ENCODE measurements around the gene HCRT.

The HCRT gene

GRCh38 chr17:42182927-42183734, 2.1 kb downstream of the HCRT start:
- Histone ChIP-seq H3K4me3 (replicated peaks; ENCODE audit: low read depth, low read length) (peak overlapping the region; percentile 76), H3K36me3 (ENCODE audit: control insufficient read depth, insufficient read depth, low read length) (no peaks in the 10 kb centered on the region), H3K27me3 (replicated peaks; ENCODE audit: control insufficient read depth, insufficient read depth, low read length) (no peaks in the 10 kb centered on the region)
- TF ChIP-seq CTCF (IDR thresholded peaks at IDR 0.05; ENCODE audit: insufficient read depth, low read length, poor library complexity, severe bottlenecking), result no peak
- no peak for DNase-seq (ENCODE audit: extremely low read depth, insufficient read length)

GRCh38 chr17:42181851-42182207, 3.4 kb downstream of the HCRT start:
- Histone ChIP-seq H3K4me3 (replicated peaks; ENCODE audit: low read depth, low read length) (no peak overlapping the region), H3K36me3 (ENCODE audit: control insufficient read depth, insufficient read depth, low read length) (no peaks in the 10 kb centered on the region), H3K27me3 (replicated peaks; ENCODE audit: control insufficient read depth, insufficient read depth, low read length) (no peaks in the 10 kb centered on the region)
- TF ChIP-seq CTCF (IDR thresholded peaks at IDR 0.05; ENCODE audit: insufficient read depth, low read length, poor library complexity, severe bottlenecking), result no peak
- DNase-seq (ENCODE audit: extremely low read depth, insufficient read length), result no peak

GRCh38 chr17:42180922-42181850, 4.1 kb downstream of the HCRT start, which contains the start of gene KCNH4:
Gene KCNH4, minus strand, starts transcription at chr17:42181142. Its CDS starts 197 bp downstream, at chr17:42180945.
- peak; percentile 91 for TF ChIP-seq CTCF (IDR thresholded peaks at IDR 0.05; ENCODE audit: insufficient read depth, low read length, poor library complexity, severe bottlenecking)
- peak; percentile 90 for DNase-seq (ENCODE audit: extremely low read depth, insufficient read length)
- peak within 1 kb of the TSS; percentile 58 for H3K4me3 ChIP-seq (replicated peaks; ENCODE audit: low read depth, low read length)
- no peaks in the 10 kb centered on the region for H3K27me3 ChIP-seq (replicated peaks; ENCODE audit: control insufficient read depth, insufficient read depth, low read length)
- H3K36me3 ChIP-seq (ENCODE audit: control insufficient read depth, insufficient read depth, low read length), result no peaks in the 10 kb centered on the region

- no peaks in the 10 kb centered on the region for H3K27me3 ChIP-seq (replicated peaks; ENCODE audit: control insufficient read depth, insufficient read depth, low read length)
- peak overlapping the region; percentile 58 for H3K4me3 ChIP-seq (replicated peaks; ENCODE audit: low read depth, low read length)
- no peaks in the 10 kb centered on the region for H3K36me3 ChIP-seq (ENCODE audit: control insufficient read depth, insufficient read depth, low read length)
- TF ChIP-seq CTCF (IDR thresholded peaks at IDR 0.05; ENCODE audit: insufficient read depth, low read length, poor library complexity, severe bottlenecking), result no peak
- DNase-seq (ENCODE audit: extremely low read depth, insufficient read length), result no peak
Measured at GRCh38 chr17:42180411-42180921, 4.8 kb downstream of the HCRT start.

- DNase-seq (ENCODE audit: extremely low read depth, insufficient read length), result no peak
- TF ChIP-seq CTCF (IDR thresholded peaks at IDR 0.05; ENCODE audit: insufficient read depth, low read length, poor library complexity, severe bottlenecking), result no peak
- no peaks in the 10 kb centered on the region for H3K36me3 ChIP-seq (ENCODE audit: control insufficient read depth, insufficient read depth, low read length)
- H3K27me3 ChIP-seq (replicated peaks; ENCODE audit: control insufficient read depth, insufficient read depth, low read length), result no peaks in the 10 kb centered on the region
- H3K4me3 ChIP-seq (replicated peaks; ENCODE audit: low read depth, low read length), result no peak overlapping the region
Measured at GRCh38 chr17:42179911-42180410, 5.3 kb downstream of the HCRT start.
